Osteoblast (primary cell): ENCODE measurements around the gene ACAP1. TPM values are rescaled to one million over a fixed set of nuclear protein-coding genes. Genes with fewer than 3 reads are reported as not detected.

ENCODE experiments used
- DNase-seq: peaks from one replicate; pipeline ENCODE4 v3.0.0; 2011; ENCODE audit warnings: low spot score, mixed read lengths; ENCODE audit not compliant: insufficient read length; ENCODE audit errors: missing footprints
- H2AFZ ChIP-seq: 2 replicates; pipeline ENCODE4 v1.6.0; 2011; ENCODE audit warnings: mild to moderate bottlenecking, low read length
- H3K27ac ChIP-seq: 2 replicates; pipeline ENCODE4 v1.5.1; 2011; ENCODE audit warnings: mild to moderate bottlenecking, low read depth, low read length, moderate library complexity
- H3K27me3 ChIP-seq: 2 replicates; pipeline ENCODE4 v1.6.0; 2012; ENCODE audit warnings: mild to moderate bottlenecking, control low read depth, inconsistent platforms, low read length, moderate library complexity; ENCODE audit not compliant: insufficient read depth
- H3K36me3 ChIP-seq: 2 replicates; pipeline ENCODE4 v1.5.1; 2011; ENCODE audit warnings: mild to moderate bottlenecking, low read length, control low read depth, moderate library complexity; ENCODE audit not compliant: insufficient read depth
- H3K4me1 ChIP-seq: 2 replicates; pipeline ENCODE4 v1.5.1; 2011; ENCODE audit warnings: mild to moderate bottlenecking, low read length, control low read depth, moderate library complexity; ENCODE audit not compliant: insufficient read depth
- H3K4me2 ChIP-seq: 2 replicates; pipeline ENCODE4 v1.6.0; 2011; ENCODE audit warnings: mild to moderate bottlenecking, low read length; ENCODE audit not compliant: insufficient read depth
- H3K4me3 ChIP-seq: fragments of 200-600 bp; sonication (generic); 3 replicates; pipeline ENCODE4 v1.5.1; 2012; ENCODE audit warnings: mild to moderate bottlenecking, low read length, inconsistent platforms; ENCODE audit not compliant: insufficient read depth
- H3K79me2 ChIP-seq: 2 replicates; pipeline ENCODE4 v1.6.0; 2012; ENCODE audit warnings: mild to moderate bottlenecking, low read length, control low read depth, inconsistent platforms; ENCODE audit not compliant: insufficient read depth
- H3K9me3 ChIP-seq: 2 replicates; pipeline ENCODE4 v1.5.1; 2011; ENCODE audit warnings: low read depth, low read length, control low read depth
- H4K20me1 ChIP-seq: 2 replicates; pipeline ENCODE4 v1.6.0; 2012; ENCODE audit warnings: mild to moderate bottlenecking, low read length, control low read depth; ENCODE audit not compliant: insufficient read depth
- total RNA-seq: library from RNA; depleted of rRNA; stranded (reverse); fragments of >200 nt; gene quantifications from 2 replicates; pipeline ENCODE4 v1.2.3, GENCODE V29; 2012
- TF ChIP-seq, protein P1 (sequence below): IDR thresholded peaks from 2 replicates; pipeline ENCODE4 v1.5.1; 2011; ENCODE audit warnings: mild to moderate bottlenecking, low read depth, low read length, moderate library complexity; ENCODE audit errors: extremely low read depth

The ACAP1 gene
- total RNA-seq, 1 donor = not detected

DNA sequence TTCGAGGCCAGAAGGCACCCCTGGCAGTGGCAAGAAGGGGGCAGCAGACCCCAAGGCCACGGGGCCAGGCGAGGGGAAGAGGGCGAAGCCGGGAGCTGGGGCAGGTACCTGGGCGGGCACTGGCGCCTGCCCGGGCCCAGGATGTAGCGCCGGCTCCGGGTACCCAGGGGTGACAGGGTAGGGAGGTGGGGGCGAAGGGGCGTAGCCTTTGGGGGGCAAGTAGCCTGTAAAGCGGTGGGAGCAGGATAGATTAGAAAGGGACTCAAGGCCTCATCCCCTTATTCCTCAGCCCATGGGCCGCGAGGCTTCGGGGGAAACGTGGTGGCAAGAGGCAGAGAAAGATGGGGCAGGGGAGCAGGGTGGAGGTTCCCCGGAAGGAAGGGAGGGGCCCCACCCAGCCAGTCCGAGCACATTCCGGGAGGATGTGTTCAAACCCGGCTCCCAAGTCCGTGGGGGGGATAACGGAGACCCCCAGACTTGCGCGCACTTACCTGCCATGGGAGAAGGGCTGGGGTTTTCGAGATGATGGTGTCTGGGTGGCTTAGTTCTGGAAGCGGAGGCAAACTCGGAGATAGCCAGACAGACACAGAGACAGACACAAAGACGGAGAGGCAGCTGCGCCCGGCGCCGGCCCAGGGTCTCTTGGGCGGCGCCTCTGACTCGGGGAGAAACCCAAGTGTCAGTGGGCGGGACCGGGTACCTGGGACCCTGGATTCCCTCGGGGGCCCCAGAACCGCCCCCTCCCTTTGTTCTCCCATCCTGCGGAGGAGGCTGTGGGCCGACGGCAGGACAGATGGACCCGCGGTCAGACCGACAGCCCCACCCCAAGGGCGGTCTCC lies 57.5 kb downstream of the ACAP1 start:
- no peaks in the 10 kb centered on the region for H3K27me3 ChIP-seq
- TF ChIP-seq, protein P1, sequence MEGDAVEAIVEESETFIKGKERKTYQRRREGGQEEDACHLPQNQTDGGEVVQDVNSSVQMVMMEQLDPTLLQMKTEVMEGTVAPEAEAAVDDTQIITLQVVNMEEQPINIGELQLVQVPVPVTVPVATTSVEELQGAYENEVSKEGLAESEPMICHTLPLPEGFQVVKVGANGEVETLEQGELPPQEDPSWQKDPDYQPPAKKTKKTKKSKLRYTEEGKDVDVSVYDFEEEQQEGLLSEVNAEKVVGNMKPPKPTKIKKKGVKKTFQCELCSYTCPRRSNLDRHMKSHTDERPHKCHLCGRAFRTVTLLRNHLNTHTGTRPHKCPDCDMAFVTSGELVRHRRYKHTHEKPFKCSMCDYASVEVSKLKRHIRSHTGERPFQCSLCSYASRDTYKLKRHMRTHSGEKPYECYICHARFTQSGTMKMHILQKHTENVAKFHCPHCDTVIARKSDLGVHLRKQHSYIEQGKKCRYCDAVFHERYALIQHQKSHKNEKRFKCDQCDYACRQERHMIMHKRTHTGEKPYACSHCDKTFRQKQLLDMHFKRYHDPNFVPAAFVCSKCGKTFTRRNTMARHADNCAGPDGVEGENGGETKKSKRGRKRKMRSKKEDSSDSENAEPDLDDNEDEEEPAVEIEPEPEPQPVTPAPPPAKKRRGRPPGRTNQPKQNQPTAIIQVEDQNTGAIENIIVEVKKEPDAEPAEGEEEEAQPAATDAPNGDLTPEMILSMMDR = peak; percentile 5
- peak overlapping the region; percentile 85 for H3K4me3 ChIP-seq
- peak; percentile 96 for DNase-seq
- H3K79me2 ChIP-seq = peaks cover 7% of the 10 kb centered on the region
- peak overlapping the region; percentile 89 for H2AFZ ChIP-seq
- H3K4me1 ChIP-seq = peaks cover 11% of the 10 kb centered on the region
- peak overlapping the region; percentile 41 for H3K27ac ChIP-seq
- H3K9me3 ChIP-seq = no peaks in the 10 kb centered on the region
- H3K36me3 ChIP-seq = peaks cover 36% of the 10 kb centered on the region
- H4K20me1 ChIP-seq = peaks cover under 1% of the 10 kb centered on the region
- H3K4me2 ChIP-seq = peak overlapping the region; percentile 95

GRCh38 chr17:7394452-7395191 lies 58.3 kb downstream of the ACAP1 start, which contains the start of gene PLSCR3:
Gene PLSCR3, minus strand, starts transcription at chr17:7394525. Its CDS starts 415 bp downstream, at chr17:7394110.
- peaks cover 28% of the 10 kb centered on the region for H3K36me3 ChIP-seq
- peak within 1 kb of the TSS; percentile 95 for H3K4me2 ChIP-seq
- no peaks in the 10 kb centered on the region for H4K20me1 ChIP-seq
- H3K9me3 ChIP-seq = no peaks in the 10 kb centered on the region
- TF ChIP-seq, protein P1 = peak; percentile 25
- peak; percentile 100 for DNase-seq
- H3K79me2 ChIP-seq = peaks cover 7% of the 10 kb centered on the region
- H2AFZ ChIP-seq = peak within 1 kb of the TSS; percentile 96
- peaks cover 11% of the 10 kb centered on the region for H3K4me1 ChIP-seq
- peak within 1 kb of the TSS; percentile 85 for H3K4me3 ChIP-seq
- no peaks in the 10 kb centered on the region for H3K27me3 ChIP-seq
- peak within 1 kb of the TSS; percentile 85 for H3K27ac ChIP-seq

DNA sequence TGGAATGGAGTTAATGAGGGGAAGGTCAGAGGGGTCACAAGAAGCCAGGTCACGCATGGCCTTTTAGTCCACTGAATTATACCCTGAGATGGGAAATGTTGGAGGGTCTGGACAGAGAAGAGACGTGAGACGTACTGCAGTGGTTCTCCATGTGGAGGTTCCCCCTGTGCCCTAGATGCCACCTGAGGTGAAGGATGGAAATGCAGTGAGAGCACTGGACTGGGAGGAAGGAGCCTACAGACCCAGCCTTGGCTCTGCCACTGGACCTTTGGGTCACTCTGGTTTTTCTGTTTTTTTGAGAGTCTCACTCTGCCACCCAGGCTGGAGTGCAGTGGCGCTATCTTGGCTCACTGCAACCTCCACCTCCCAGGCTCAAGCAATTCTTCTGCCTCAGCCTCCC lies 59.8 kb downstream of the ACAP1 start:
- DNase-seq = peak; percentile 80
- TF ChIP-seq, protein P1 = no peak
- peaks cover 15% of the 10 kb centered on the region for H3K4me1 ChIP-seq

GRCh38 chr17:7398612-7399011 lies 62.3 kb downstream of the ACAP1 start:
- TF ChIP-seq, protein P1 = no peak
- Histone ChIP-seq H3K4me2 (no peak overlapping the region), H3K36me3 (no peaks in the 10 kb centered on the region), H3K79me2 (peaks cover 11% of the 10 kb centered on the region), H3K9me3 (no peaks in the 10 kb centered on the region), H3K4me1 (peaks cover 18% of the 10 kb centered on the region), H3K27ac (no peak overlapping the region), H3K27me3 (no peaks in the 10 kb centered on the region), H2AFZ (no peak overlapping the region), H3K4me3 (no peak overlapping the region), H4K20me1 (no peaks in the 10 kb centered on the region)
- no peak for DNase-seq

More for the DNA sequence above, 59.8 kb downstream of the ACAP1 start:
- Histone ChIP-seq H3K79me2 (peaks cover 7% of the 10 kb centered on the region), H2AFZ (no peak overlapping the region), H3K4me2 (no peak overlapping the region), H3K4me3 (no peak overlapping the region), H3K27me3 (no peaks in the 10 kb centered on the region), H4K20me1 (no peaks in the 10 kb centered on the region), H3K9me3 (no peaks in the 10 kb centered on the region), H3K36me3 (peaks cover 17% of the 10 kb centered on the region), H3K27ac (no peak overlapping the region)
